ENCODE results near the gene C12orf57. TPM values are rescaled to one million over a fixed set of nuclear protein-coding genes. Genes with fewer than 3 reads are reported as not detected.
A peak's percentile ranks its signal among the peaks of the same experiment; 100 is the strongest.

C12orf57 gene
- total RNA-seq, 1 donor from 2014 or later, result 162 TPM

- intact Hi-C loops (cut with DNase I), result no loop called here
- DNase-seq (ENCODE audit: low spot score), result no peak
These were observed 16.2 kb downstream of the C12orf57 start for GRCh38 chr12:6959805-6960592.

- no peak for DNase-seq (ENCODE audit: low spot score)
- intact Hi-C loops (cut with DNase I), result no loop called here
These were observed 16.9 kb downstream of the C12orf57 start for GRCh38 chr12:6960593-6961277.

- intact Hi-C loops (cut with DNase I), result no loop called here
- DNase-seq (ENCODE audit: low spot score), result peak; percentile 80
These were observed 17.5 kb downstream of the C12orf57 start for GRCh38 chr12:6961278-6961694.

- peak; percentile 79 for DNase-seq (ENCODE audit: low spot score)
- intact Hi-C loops (cut with DNase I), result no loop called here
These were observed 18.0 kb downstream of the C12orf57 start for GRCh38 chr12:6961695-6962284.

DNA sequence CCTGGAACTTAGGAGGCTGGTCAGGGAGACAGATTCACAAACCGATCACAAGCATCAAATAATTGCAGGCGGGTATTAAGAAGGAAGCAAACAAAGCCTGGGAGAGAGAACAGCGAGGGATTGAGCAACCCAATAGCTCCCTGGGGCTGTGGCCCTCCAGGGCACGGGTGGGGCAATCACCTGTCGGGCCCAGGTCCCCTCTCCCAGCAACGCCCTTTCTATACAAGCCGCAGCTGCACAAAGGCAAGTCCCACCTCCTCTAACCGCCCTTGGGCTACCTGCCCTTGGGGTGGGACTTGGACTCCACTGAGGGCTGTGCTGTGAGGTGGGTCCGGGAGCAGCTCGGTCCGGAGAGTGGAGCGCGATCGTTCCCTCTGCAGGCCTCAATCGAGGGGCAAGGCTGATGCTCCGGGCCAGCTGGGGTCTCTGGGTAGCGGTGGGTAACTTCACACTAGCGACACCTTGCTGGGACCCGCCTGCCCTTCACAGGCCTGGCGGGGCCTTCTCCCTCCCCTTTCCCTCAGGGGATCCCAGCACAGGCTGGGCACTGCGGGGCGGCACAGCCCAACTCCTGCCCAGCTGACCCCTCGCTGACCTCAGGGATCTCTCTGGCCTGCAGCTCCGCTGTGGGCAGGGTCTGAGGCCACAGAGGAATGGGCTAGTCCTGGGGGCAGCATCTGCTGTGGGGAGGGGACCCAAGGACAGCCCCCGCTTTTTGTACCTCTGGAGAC lies 18.6 kb downstream of the C12orf57 start:
- intact Hi-C loops (cut with DNase I), result no loop called here
- DNase-seq (ENCODE audit: low spot score), result peak; percentile 76

- DNase-seq (ENCODE audit: low spot score), result peak; percentile 70
- intact Hi-C loops (cut with DNase I), result no loop called here
These were observed 19.4 kb downstream of the C12orf57 start for GRCh38 chr12:6963016-6963731.

DNA sequence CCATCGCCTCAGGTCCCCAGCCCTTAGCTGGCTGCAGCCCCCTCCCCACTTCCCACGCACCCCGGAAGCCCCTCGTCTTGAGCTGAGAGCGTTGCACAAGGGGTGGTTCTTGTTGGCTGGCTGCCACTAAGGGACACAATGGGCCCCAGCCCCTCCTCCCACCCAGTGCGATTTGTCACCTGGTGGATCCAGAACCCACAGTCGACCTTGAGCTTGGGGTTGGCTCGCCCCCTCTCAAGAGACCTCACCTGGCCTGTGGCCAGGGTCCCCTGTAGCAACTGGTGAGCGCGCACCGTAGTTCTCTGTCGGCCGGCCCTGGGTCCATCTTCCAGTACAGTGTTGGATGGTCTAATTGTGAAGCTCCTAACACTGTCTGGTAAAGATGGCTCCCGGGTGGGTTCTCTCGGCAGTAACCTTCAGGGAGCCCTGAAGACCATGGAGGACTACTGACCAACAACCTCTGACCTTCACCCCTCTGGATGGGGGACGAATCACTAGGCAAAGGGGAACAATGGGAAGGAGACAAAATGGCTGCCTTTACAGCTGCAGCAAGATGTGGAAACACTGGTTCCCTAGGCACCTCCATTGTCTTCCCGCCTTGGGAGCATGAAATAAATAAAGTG lies 20.1 kb downstream of the C12orf57 start:
- DNase-seq (ENCODE audit: low spot score), result peak; percentile 73
- intact Hi-C loops (cut with DNase I), result loop anchor here (2.0 kb wide), 1 partner anchor 39 kb away; no protein-coding TSS in a partner anchor

GRCh38 chr12:6964605-6965025 lies 20.8 kb downstream of the C12orf57 start:
- peak; percentile 69 for DNase-seq (ENCODE audit: low spot score)
- intact Hi-C loops (cut with DNase I), result loop anchor here (1.0 to 2.0 kb wide), 2 partner anchors 20 to 40 kb away; partner anchors contain the start of gene C12orf57

GRCh38 chr12:6965026-6965661 lies 21.3 kb downstream of the C12orf57 start:
- intact Hi-C loops (cut with DNase I), result loop anchor here (1.0 to 2.0 kb wide), 2 partner anchors 21 to 40 kb away; partner anchors contain the start of gene C12orf57
- DNase-seq (ENCODE audit: low spot score), result peak; percentile 96

GRCh38 chr12:6965714-6966113 lies 21.9 kb downstream of the C12orf57 start:
- intact Hi-C loops (cut with DNase I), result loop anchor here (1.0 to 2.0 kb wide), 2 partner anchors 21 to 41 kb away; partner anchors contain the start of gene C12orf57
- no peak for DNase-seq (ENCODE audit: low spot score)

GRCh38 chr12:6966351-6966750 lies 22.5 kb downstream of the C12orf57 start:
- intact Hi-C loops (cut with DNase I), result no loop called here
- no peak for DNase-seq (ENCODE audit: low spot score)

- no peak for DNase-seq (ENCODE audit: low spot score)
- intact Hi-C loops (cut with DNase I), result no loop called here
These were observed 23.9 kb downstream of the C12orf57 start for GRCh38 chr12:6967651-6968100.

DNA sequence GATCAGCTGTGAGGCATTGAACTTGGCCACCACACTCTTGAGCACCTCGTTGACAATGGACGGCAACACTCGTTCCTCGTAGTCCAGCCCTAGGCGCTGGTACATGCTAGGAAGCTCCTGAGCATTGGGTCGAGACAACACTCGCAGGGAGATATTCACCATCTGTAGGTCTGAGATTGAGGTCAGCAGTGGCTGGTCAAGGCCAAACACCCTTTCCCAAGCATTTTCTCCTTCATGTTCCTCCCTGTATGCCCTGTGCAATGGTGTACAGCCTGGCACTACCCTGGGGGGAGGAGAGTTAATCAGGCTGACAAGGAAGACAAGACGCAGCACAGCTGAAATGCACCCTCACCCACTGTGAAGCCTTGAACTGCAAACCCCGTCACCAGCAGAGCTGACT lies 24.6 kb downstream of the C12orf57 start:
- intact Hi-C loops (cut with DNase I), result no loop called here
- DNase-seq (ENCODE audit: low spot score), result no peak

GRCh38 chr12:6970096-6970527 lies 26.3 kb downstream of the C12orf57 start:
- DNase-seq (ENCODE audit: low spot score), result no peak
- intact Hi-C loops (cut with DNase I), result loop anchor here (2.0 to 10.0 kb wide), 4 partner anchors 33 to 285 kb away; partner anchors contain the start of genes C1R, LPCAT3 and ZNF384

DNA sequence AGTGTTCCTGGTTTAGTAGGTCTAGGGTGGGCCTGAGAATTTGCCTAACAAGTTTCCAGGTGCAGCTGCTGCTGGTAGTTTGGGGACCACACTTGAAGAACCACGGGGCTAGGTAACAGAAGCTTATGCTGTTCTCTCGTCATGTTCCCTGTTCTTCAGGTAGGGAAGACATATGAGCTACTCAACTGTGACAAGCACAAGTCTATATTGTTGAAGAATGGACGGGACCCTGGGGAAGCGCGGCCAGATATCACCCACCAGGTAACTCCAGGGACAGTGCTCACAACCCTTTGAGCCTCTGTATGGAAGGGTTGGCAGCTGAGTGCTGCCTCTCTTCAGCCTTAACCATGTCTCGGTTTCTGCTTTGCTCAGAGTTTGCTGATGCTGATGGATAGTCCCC lies 30.4 kb downstream of the C12orf57 start:
- DNase-seq (ENCODE audit: low spot score), result no peak
- intact Hi-C loops (cut with DNase I), result loop anchor here (5.0 to 10.0 kb wide), 3 partner anchors 37 to 289 kb away; partner anchors contain the start of genes C1R and ZNF384

- no peak for DNase-seq (ENCODE audit: low spot score)
- intact Hi-C loops (cut with DNase I), result loop anchor here (10.0 kb wide), 1 partner anchor 291 kb away; the partner anchor contains the start of gene ZNF384
These were observed 31.6 kb downstream of the C12orf57 start for GRCh38 chr12:6975297-6976032.

DNA sequence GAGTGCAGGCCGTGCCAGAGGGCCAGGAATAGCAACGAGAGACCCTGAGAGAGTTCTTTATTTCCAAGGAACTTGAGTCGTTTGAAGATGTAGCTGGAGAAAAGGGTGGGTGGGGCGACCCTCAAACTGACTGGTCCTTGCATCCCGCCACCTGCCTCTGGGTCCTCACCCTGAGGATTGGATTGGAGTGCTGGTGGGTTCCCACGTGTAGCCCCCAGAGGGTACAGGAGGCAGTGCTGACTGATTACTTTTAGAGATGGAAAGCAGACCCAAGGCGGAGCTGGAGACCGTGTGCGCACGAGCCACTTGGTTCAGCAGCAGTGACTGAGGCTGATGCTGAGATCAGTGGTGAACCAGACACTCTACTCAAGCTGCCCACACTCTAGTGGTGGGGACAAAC lies 33.8 kb downstream of the C12orf57 start:
- DNase-seq (ENCODE audit: low spot score), result no peak
- intact Hi-C loops (cut with DNase I), result loop anchor here (10.0 kb wide), 1 partner anchor 293 kb away; the partner anchor contains the start of gene ZNF384
